NCI-H345 treated with DMSO at 0.1 percent for 48 hours (cell line): ENCODE results near the gene CENPE.
"Not testable (repeated sequence)": the region's sequence is repeated elsewhere in the genome, so short reads cannot be mapped to it uniquely, and the experiment has no call there.

ENCODE experiments used
- DNase-seq: peaks from one replicate; lab custom pipeline; 2025; ENCODE audit not compliant: unreplicated experiment; lab: John Stamatoyannopoulos, UW

CENPE gene, protein sequence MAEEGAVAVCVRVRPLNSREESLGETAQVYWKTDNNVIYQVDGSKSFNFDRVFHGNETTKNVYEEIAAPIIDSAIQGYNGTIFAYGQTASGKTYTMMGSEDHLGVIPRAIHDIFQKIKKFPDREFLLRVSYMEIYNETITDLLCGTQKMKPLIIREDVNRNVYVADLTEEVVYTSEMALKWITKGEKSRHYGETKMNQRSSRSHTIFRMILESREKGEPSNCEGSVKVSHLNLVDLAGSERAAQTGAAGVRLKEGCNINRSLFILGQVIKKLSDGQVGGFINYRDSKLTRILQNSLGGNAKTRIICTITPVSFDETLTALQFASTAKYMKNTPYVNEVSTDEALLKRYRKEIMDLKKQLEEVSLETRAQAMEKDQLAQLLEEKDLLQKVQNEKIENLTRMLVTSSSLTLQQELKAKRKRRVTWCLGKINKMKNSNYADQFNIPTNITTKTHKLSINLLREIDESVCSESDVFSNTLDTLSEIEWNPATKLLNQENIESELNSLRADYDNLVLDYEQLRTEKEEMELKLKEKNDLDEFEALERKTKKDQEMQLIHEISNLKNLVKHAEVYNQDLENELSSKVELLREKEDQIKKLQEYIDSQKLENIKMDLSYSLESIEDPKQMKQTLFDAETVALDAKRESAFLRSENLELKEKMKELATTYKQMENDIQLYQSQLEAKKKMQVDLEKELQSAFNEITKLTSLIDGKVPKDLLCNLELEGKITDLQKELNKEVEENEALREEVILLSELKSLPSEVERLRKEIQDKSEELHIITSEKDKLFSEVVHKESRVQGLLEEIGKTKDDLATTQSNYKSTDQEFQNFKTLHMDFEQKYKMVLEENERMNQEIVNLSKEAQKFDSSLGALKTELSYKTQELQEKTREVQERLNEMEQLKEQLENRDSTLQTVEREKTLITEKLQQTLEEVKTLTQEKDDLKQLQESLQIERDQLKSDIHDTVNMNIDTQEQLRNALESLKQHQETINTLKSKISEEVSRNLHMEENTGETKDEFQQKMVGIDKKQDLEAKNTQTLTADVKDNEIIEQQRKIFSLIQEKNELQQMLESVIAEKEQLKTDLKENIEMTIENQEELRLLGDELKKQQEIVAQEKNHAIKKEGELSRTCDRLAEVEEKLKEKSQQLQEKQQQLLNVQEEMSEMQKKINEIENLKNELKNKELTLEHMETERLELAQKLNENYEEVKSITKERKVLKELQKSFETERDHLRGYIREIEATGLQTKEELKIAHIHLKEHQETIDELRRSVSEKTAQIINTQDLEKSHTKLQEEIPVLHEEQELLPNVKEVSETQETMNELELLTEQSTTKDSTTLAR (N-terminal part only)

DNA sequence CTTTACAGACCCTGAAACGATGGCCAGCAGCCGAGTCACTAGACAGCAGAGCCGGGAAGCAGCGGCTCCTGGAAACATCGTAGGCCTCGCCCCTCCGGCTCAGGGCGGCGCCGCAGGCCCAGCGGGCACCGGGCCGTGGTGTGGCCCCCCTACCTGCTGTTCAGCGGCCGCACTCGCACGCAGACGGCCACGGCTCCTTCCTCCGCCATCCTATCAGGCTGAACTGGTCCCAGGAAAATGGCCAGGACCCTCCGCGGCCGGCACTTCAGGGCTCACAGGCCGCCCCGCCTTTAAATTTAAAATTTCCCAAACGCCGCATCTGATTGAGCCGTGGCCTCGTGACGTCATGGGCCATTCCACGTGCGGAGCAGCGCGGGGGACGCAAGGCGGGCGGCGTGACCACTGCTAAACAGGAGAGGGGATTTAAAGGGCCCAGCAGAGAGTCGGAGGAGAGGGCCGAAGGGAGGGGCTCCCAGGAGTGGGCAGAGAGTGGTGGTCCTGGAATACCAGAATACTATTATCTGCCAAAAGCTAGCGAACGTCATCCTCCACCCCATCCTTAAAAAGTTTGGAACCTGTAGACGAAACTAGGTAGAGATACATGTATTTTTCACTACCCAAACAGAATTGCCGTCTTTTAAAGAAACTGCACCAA is at the start of gene CENPE:
Gene CENPE, minus strand, starts transcription at position 233 of the 655 bp plus-strand sequence. Its CDS starts 24 bp downstream, at position 209.
- DNase-seq = peak; percentile 55

GRCh38 chr4:103244251-103244650 is 46.1 kb upstream of the CENPE start:
- DNase-seq = no peak

GRCh38 chr4:103230938-103231337 is 32.8 kb upstream of the CENPE start:
- not testable (repeated sequence) for DNase-seq

DNA sequence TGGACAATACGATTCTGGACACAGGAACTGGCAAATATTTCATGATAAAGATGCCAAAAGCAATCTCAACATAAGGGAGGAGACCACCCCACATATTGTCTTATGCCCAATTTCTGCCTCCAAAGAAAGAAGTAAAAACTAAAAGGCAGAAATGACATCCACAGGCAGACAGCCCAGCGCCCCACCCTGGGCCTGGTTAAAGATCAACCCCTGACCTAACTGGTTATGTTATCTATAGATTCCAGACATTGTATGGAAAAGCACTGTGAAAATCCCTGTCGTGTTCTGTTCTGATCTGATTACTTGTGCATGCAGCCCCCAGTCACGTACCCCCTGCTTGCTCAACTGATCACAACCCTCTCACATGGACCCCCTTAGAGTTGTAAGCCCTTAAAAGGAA is 25.4 kb upstream of the CENPE start:
- DNase-seq = not testable (repeated sequence)

DNA sequence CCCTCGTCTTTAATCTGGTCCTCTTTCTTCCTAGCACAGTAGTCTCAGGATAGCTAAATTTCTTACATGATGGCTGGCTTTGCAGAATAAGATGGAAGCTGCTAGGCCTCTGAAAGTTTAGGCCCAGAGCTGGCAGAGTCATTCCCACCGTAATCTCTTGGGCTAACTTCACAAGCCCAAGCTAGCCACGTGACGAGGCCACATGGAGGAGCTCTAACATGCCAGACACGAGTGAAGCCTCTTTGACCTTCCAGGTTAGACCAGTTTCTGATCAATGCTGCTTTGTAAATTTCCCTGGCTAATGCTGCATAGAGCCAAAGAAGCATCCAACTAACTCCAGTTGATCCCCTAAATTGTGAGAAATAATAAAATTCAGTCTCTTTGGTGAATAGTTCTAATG is 9.5 kb upstream of the CENPE start:
- DNase-seq = no peak

- no peak for DNase-seq
These were observed 6.0 kb upstream of the CENPE start for GRCh38 chr4:103204111-103204510.

- no peak for DNase-seq
These were observed 3.6 kb upstream of the CENPE start for GRCh38 chr4:103201724-103202123.

DNA sequence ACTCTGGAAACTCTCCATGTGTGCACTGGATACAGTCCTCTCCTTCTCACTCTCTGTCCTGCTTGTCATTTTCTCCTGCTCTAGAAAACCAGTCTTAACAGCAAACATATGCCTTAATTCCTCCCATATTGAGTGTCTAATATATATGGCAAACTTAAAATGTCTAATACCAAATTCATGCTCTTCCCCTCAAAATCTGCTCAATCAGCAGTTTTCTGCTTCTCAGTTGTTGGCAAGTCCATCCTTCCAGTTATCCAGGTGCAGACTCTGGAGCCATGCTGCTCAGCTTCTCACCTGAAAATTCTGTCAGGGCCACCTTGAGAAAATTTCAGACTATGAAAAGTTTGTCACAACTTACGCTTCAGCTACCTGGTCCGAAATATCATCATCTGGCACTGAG is 3.1 kb upstream of the CENPE start:
- no peak for DNase-seq

DNA sequence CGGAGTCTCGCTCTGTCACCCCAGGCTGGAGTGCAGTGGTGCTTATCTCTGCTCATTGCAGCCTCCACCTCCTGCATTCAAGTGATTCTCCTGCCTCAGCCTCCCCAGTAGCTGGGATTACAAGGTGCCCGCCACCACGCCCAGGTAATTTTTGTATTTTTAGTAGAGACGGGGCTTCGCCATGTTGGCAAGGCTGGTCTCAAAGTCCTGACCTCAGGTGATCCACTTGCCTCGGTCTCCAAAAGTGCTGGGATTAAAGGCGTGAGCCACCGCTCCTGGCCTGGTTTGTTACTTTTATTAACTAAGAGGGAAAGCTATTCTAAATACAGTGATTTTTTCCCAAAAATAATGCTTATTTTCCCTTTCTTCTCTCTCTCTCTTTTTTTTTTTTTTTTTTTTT is 866 bp upstream of the CENPE start:
- no peak for DNase-seq

- DNase-seq = no peak
These were observed 405 bp downstream of the CENPE start for GRCh38 chr4:103197765-103198110.

DNA sequence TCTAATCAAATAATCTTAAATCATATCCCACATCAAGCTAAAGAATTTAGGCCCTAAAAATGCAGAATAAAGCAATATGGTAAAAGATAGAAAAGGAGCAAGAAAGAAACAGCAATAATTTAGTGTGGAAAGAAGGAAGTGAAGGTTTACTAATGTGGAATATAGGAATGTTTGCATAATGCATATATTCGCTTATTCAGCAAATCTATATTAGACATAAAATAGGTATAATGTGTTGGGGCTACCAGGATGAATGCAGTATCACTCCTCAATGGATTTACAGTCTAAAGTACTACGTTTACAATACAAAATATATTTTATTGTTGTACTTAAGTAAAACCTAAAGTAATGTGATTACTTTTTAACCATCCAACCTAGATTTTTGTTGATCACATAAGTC is 4.7 kb downstream of the CENPE start:
- DNase-seq = no peak

DNA sequence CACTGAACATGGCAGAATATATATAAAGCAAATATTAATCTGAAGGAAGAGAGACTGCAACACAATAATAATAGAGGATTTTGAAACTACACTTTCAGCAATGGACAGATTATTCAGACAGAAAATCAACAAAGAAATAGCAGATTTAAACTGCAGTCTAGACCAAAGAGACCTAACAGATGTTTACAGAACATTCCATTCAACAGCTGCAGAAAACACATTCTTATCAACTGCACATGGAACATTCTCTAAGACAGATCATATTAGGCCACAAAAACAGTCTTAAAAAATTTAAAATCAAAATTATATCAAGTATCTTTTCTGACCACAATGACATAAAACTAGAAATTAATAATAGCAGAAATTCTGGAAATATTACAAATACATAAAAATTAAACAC is 27.1 kb downstream of the CENPE start:
- DNase-seq = no peak

DNA sequence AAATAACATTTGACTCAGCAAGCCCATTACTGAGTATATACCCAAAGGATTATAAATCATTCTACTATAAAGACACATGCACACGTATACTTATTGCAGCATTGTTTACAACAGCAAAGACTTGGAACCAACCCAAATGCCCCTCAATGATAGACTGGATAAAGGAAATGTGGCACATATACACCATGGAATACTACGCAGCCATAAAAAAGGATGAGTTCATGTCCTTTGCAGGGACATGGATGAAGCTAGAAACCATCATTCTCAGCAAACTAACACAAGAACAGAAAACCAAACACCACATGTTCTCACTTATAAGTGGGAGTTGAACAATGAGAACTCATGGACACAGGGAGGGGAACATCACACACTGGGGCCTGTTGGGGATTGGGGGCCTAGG is 28.4 kb downstream of the CENPE start:
- DNase-seq = not testable (repeated sequence)

DNA sequence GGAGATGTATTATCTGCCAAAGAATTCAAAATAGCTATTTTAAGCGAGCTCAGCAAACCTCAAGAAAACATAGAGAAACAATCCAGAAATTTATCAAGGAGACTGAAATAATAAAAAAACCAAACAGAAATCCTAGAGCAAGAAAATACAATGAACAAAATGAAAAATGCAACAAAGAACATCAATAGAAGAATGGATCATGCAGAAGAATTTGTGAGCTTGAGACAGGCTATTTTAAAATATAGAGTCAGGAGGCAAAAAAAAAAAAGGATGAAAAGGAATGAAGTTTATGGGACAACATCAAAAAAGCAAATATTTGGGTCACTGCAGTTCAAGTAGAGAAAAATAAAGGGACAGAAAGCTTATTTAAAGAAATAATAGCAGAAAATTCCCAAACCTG is 29.1 kb downstream of the CENPE start:
- DNase-seq = no peak

DNA sequence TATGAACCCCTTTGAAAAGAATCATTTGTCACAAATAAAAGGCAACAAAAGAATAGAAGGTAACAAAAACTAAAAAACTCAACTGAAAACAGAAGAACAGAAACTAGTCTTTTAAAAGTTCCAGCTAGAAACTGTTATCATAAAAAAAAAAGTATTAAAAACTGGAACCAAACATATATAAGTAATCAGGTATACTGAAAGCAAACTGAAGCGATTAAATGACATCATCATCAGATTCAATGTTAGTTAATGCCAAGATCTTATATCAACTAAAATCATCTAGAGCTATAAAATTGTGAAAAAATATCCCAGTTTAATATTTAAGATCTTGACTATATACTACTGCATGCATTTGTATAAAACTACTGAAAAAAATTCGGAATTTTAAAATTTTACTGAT is 36.0 kb downstream of the CENPE start:
- DNase-seq = no peak

DNA sequence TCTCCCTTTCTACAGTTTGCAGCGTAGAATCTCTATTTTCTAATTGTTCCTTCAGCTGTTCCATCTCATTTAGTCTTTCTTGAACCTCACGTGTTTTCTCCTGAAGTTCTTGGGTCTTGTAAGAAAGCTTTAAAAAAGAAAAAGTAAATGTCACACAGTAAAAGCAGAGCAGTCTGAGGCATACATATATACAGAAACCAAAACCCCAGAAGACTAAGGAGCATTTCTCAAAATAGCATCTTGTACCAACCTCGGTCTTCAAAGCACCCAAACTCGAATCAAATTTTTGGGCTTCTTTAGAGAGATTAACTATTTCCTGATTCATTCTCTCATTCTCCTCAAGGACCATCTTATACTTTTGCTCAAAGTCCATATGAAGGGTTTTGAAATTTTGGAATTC is 39.4 kb downstream of the CENPE start:
- DNase-seq = no peak

- no peak for DNase-seq
These were observed 42.0 kb downstream of the CENPE start for GRCh38 chr4:103156106-103156505.

DNA sequence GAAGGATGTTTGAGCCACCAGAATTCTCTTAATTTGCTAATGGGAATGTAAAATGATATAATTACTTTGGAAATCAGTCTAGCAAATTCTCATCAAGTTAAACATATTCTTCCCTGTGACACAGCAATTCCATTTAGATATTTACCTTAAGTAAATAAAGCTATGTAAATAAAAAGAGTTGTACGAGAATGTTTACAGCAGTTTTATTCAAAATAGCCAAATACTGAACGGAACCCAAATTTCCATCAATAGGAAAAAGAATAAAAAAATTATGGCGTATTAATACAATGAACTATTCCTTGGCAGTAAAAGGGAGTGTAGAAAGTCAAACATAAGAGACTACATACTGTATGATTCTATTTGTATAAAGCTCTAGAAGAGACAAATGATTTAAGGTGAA is 45.8 kb downstream of the CENPE start:
- no peak for DNase-seq

- DNase-seq = no peak
These were observed 47.5 kb downstream of the CENPE start for GRCh38 chr4:103150677-103151076.

DNA sequence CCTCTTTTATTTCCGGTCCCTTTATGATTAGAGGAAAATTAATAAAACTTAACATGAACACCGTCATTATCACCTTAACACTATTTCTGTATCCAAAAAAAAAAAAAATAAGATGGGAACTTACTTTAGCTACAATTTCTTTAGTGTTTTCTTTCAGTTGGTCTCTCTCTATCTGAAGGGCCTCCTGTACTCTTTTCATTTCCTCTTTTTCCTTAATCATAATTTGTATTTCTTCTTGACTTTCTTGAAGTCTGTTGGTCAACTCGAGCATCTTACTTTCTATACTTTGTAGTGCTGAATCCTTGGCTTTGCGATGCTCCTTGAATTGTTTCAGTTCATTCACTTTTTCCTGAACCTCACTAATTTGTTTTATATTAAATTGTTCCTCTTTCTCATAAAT is 53.2 kb downstream of the CENPE start:
- DNase-seq = no peak

DNA sequence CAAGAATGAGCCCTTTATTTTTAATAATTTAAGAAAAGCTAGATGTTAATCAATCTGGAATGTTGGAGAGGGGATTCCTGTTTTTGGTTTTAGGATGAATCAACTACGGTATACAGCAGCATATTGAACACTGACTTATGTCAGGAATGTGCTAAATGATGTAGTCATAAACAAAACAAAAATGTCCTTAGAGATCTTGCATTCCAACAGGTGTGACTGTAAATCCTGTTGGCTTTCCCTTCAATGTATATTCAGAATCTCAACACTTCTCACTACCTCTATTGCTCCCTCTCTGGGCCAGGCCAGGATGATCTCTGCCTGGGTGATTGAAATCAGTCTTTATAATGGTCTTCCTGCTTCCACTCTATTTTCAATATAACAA is 60.7 kb downstream of the CENPE start:
- no peak for DNase-seq
